Neural crest cell (in vitro differentiated cells): ENCODE data around the gene SLIT3. TPM values are rescaled to one million over a fixed set of nuclear protein-coding genes. Genes with fewer than 3 reads are reported as not detected.

Experiments
- DNase-seq: peaks from one replicate; pipeline ENCODE4 v3.0.0; 2021; ENCODE audit warnings: low read depth, mixed read lengths, low spot score
- H3K27ac Mint-ChIP-seq: one replicate; pipeline ENCODE4 v1.8.0; 2021; ENCODE audit warnings: mild to moderate bottlenecking, mixed read lengths; ENCODE audit not compliant: unreplicated experiment
- H3K27me3 Mint-ChIP-seq: 2 replicates; pipeline ENCODE4 v1.8.0; 2021; ENCODE audit warnings: low read depth, mild to moderate bottlenecking, mixed read lengths
- H3K36me3 Mint-ChIP-seq: 2 replicates; pipeline ENCODE4 v1.8.0; 2021; ENCODE audit warnings: low read depth, mild to moderate bottlenecking, mixed read lengths
- H3K4me1 Mint-ChIP-seq: 2 replicates; pipeline ENCODE4 v1.8.0; 2021; ENCODE audit warnings: mixed read lengths
- H3K4me3 Mint-ChIP-seq: one replicate; pipeline ENCODE4 v1.8.0; 2021; ENCODE audit warnings: mild to moderate bottlenecking, mixed read lengths
- H3K9me3 Mint-ChIP-seq: 2 replicates; pipeline ENCODE4 v1.8.0; 2021; ENCODE audit warnings: mixed read lengths
- CTCF ChIP-seq: fragments of 200-600 bp; sonication (generic); conservative IDR thresholded peaks from 2 replicates; pipeline ENCODE4 v1.5.0; 2021; ENCODE audit warnings: antibody characterized with exemption, mild to moderate bottlenecking
- total RNA-seq: library from RNA; stranded (reverse); gene quantifications from 2 replicates; pipeline ENCODE4 v1.2.1, GENCODE V29; 2021

SLIT3 gene
- total RNA-seq, 1 donor from 2014 or later, result 13.3 TPM

GRCh38 chr5:168694289-168694688 is 606.6 kb downstream of the SLIT3 start:
- Mint-ChIP-seq H3K27ac (no peak overlapping the region), H3K36me3 (no peaks in the 10 kb centered on the region), H3K4me3 (no peak overlapping the region), H3K9me3 (no peaks in the 10 kb centered on the region), H3K4me1 (no peaks in the 10 kb centered on the region), H3K27me3 (peaks cover 10% of the 10 kb centered on the region)
- no peak for DNase-seq
- no peak for TF ChIP-seq CTCF

- no peak for TF ChIP-seq CTCF
- no peaks in the 10 kb centered on the region for H3K9me3 Mint-ChIP-seq
- no peak overlapping the region for H3K4me3 Mint-ChIP-seq
- H3K27ac Mint-ChIP-seq, result no peak overlapping the region
- H3K27me3 Mint-ChIP-seq, result peaks cover 10% of the 10 kb centered on the region
- H3K4me1 Mint-ChIP-seq, result no peaks in the 10 kb centered on the region
- no peaks in the 10 kb centered on the region for H3K36me3 Mint-ChIP-seq
- DNase-seq, result no peak
Observed at GRCh38 chr5:168693883-168694282, 607.1 kb downstream of the SLIT3 start.

GRCh38 chr5:168693297-168693696 is 607.6 kb downstream of the SLIT3 start:
- no peak for DNase-seq
- TF ChIP-seq CTCF, result no peak
- Mint-ChIP-seq H3K4me1 (no peaks in the 10 kb centered on the region), H3K27me3 (peaks cover 10% of the 10 kb centered on the region), H3K4me3 (no peak overlapping the region), H3K27ac (no peak overlapping the region), H3K36me3 (no peaks in the 10 kb centered on the region), H3K9me3 (no peaks in the 10 kb centered on the region)

- H3K9me3 Mint-ChIP-seq, result no peaks in the 10 kb centered on the region
- H3K27ac Mint-ChIP-seq, result no peak overlapping the region
- peaks cover 10% of the 10 kb centered on the region for H3K27me3 Mint-ChIP-seq
- no peaks in the 10 kb centered on the region for H3K36me3 Mint-ChIP-seq
- no peaks in the 10 kb centered on the region for H3K4me1 Mint-ChIP-seq
- DNase-seq, result no peak
- TF ChIP-seq CTCF, result no peak
- no peak overlapping the region for H3K4me3 Mint-ChIP-seq
Observed at GRCh38 chr5:168691891-168692290, 609.0 kb downstream of the SLIT3 start.

GRCh38 chr5:168689260-168689659 is 611.7 kb downstream of the SLIT3 start:
- Mint-ChIP-seq H3K9me3 (no peaks in the 10 kb centered on the region), H3K4me1 (no peaks in the 10 kb centered on the region), H3K4me3 (no peak overlapping the region), H3K27ac (no peak overlapping the region), H3K27me3 (peaks cover 10% of the 10 kb centered on the region), H3K36me3 (no peaks in the 10 kb centered on the region)
- no peak for DNase-seq
- no peak for TF ChIP-seq CTCF

- no peaks in the 10 kb centered on the region for H3K4me1 Mint-ChIP-seq
- H3K27ac Mint-ChIP-seq, result no peak overlapping the region
- H3K36me3 Mint-ChIP-seq, result no peaks in the 10 kb centered on the region
- no peak overlapping the region for H3K4me3 Mint-ChIP-seq
- TF ChIP-seq CTCF, result no peak
- H3K27me3 Mint-ChIP-seq, result no peaks in the 10 kb centered on the region
- no peak for DNase-seq
- H3K9me3 Mint-ChIP-seq, result no peaks in the 10 kb centered on the region
Observed at GRCh38 chr5:168686837-168687236, 614.1 kb downstream of the SLIT3 start.
